ENCODE data around the gene FBLN2. TPM values are rescaled to one million over a fixed set of nuclear protein-coding genes. Genes with fewer than 3 reads are reported as not detected.
"Not testable (repeated sequence)": the region's sequence is repeated elsewhere in the genome, so short reads cannot be mapped to it uniquely, and the experiment has no call there.

Gene FBLN2
- 0.30 and 1.2 TPM in 2 replicates for total RNA-seq (2014; rRNA removed; shearing (Covaris generic))

DNA sequence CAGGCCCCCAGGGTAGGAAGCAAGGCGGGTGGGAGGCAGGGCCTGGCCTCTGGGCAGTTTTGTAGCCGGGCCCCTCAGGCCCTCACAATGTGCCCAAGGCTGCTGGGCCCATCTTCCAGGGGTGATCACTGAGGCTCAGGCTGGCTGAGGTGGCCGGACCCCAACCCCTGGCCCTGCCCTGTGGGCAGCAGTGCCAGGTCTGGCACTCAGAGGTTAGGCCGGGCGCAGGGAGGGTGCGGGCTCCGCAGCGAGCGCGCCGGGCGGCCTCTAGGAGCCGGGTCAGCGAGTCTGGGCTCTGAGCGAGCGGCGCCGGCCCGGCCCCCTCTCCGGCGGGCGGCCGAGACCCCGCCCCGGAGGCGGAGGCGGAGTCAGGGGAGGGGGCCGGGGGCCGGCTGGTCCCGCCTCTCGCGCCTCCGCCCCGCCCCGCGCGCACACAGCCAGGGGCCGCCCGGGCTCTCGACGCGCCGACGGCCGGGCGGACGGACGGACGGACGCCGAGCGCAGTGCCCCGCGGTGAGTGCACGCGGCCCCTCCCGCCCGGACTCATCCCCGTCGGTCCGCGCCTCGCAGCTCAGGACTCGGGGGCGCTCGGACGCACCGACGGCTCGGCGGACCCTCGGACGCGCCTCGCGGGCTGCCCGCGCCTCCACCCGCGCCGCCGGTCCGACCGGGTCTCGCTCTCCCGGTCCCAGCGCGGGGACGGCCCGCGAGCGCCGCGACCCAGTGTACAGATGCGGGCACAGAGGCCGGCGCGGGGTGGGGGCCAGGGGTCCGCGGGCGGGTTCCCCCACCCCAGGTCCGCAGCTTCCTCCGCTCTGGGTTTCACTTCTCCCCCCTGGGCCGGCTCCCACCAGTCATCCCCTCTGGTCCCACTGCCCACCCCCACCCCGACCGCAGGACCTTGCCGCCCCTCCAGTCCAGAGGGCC, at the start of gene FBLN2:
FBLN2 (plus strand) TSS at position 430 of the 927 bp plus-strand sequence. CDS start 21,231 bp downstream, outside the sequence.
- no peak for DNase-seq (ENCODE audit: low read depth)

GRCh38 chr3:13499246-13499645, 49.7 kb upstream of the FBLN2 start:
- DNase-seq (ENCODE audit: low read depth) = not testable (repeated sequence)

DNA sequence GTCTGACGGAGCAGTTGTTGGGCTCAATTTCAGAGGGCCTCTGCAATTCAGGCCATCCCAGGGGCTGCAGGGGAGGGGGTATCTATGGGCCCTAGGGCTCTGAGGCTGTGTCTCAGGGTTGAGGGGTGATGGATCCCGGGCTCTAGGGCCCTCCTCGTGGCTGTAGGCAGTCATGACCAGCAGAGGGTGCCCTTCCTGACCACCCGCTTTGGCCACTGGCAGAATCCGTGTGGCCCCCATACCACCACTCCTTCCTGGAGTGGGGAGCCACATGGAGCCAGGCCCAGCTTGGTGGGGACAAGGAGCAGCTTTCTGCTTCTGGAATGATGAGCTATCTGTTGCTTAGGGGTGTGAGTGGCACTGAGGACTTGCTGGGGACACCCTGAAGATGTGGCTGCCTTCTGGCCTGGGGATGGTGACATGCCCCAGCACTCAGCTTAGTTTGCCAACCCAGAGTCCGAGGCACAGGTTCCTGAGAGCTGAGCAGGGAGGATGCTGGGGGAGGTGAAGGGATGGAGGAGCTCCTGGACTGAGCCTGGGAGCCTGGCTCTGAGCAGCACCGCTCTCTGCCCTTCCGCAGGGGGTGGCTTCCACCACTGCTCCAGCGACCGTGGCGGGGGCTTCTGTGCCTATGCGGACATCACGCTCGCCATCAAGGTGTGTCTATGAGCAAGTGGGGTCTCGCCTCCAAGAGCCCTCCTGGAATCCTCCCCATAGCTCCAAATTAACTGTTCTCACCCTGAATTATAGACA, 48.6 kb upstream of the FBLN2 start:
- DNase-seq (ENCODE audit: low read depth) = no peak

DNA sequence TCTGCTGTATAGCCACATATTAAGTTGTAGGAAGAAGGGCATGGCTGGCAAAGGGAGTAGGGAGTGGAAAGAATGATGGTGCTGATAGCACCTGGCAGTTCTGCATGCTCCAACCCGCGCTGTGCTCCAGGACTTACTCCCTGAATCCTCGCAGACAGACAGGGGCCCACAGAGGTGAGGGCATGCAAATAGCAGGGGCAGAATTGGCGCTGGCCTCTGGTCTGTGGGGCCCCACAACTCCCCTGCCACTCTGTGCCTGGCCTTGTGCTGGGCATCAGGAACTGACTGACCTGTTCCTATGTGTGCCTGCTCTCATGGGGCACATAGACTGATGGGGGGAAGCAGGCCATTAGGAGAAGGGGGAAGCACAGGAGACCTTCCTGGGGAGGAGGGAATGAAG, 47.9 kb upstream of the FBLN2 start:
- no peak for DNase-seq (ENCODE audit: low read depth)

GRCh38 chr3:13501521-13501920, 47.4 kb upstream of the FBLN2 start:
- DNase-seq (ENCODE audit: low read depth) = no peak

- DNase-seq (ENCODE audit: low read depth) = no peak
Observed at GRCh38 chr3:13501958-13502790, 46.8 kb upstream of the FBLN2 start.

- no peak for DNase-seq (ENCODE audit: low read depth)
Observed at GRCh38 chr3:13502791-13503060, 46.2 kb upstream of the FBLN2 start.

- peak; percentile 93 for DNase-seq (ENCODE audit: low read depth)
Observed at GRCh38 chr3:13504161-13504831, 44.6 kb upstream of the FBLN2 start.

DNA sequence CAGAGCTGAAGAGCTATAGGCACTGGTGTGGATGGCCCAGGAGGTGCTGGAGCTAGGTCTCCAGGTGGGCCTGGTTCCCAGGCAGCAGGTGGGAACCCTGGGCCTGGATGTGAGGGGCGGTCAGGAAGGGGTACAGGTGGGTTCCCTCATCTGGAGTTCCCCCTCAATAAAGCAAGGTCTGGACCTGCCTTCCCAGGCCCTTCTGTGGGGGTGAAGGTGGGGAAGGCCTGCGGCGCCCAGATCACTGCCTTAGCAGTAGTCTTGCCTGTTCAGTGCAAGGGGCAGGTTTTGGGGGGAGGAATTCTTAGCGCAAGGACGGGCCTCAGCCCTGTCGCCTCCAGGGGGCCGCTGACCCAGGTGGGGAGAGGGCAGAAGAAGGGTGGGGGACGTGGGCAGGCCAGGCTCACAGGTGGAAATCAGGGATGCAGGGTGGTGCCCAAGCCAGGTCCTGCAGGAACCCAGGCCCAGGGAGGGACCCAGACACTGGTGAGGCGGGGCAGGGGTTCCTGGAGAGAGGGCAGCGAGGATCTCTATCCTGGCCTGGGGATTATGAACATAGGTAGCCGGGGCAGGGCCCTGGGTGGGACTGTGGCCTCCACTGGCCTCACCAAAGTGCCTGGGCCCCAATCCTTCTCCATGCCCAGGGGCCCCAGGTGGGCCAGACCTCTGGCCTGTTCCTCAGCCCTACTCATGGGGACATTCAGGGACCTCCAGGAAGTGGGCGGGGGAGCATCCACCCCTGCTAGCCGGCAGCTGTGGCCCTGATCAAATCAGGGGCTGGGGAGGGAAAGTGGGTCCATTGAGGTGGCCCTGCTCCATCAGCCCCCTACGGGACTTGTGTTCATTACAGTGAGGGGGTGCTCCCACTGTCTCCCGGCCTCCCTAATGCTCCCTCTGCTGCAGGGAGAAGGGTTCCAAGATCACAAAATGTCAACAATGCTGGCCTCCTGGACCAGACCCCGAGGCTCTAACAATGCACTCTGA, 43.5 kb upstream of the FBLN2 start:
- DNase-seq (ENCODE audit: low read depth) = no peak

DNA sequence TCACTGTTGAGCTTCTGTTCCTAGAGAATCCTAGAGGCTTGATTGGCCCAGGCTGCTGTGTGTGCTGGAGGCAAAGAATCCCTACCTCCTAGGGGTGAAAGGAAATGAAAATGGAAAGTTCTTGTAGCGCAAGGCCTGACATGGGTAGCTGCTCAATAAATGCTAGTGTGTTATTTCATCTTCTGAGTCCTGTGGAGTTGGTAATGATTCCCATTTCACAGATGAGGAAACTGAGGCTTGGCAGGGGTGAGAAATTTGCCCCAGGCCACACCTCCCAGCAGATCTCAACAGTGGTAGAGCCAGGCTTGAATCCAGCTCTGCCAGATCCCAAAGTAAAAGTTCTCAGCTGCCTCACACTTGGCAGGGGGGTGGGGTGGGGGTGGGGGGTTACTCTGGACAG, 42.7 kb upstream of the FBLN2 start:
- no peak for DNase-seq (ENCODE audit: low read depth)

GRCh38 chr3:13506680-13507079, 42.2 kb upstream of the FBLN2 start:
- DNase-seq (ENCODE audit: low read depth) = no peak

DNA sequence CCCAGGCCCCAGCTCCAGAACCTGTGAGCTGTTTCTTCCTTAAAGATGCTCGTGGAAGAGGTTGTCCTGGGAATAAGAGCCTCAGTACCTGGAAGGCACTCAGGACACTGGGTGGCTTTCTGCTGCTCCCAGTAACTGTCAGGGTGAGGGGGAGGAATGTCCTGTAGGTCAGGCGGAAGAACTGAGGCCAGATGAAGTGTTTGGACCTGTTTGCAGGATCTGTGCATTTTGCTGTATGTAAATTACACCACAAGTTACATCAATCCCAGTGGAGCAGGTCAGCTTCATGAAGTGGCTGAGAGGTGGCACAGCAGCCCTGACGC, 41.7 kb upstream of the FBLN2 start:
- DNase-seq (ENCODE audit: low read depth) = no peak

- peak; percentile 93 for DNase-seq (ENCODE audit: low read depth)
Observed at GRCh38 chr3:13507570-13508339, 41.2 kb upstream of the FBLN2 start.

- DNase-seq (ENCODE audit: low read depth) = no peak
Observed at GRCh38 chr3:13508496-13508895, 40.4 kb upstream of the FBLN2 start.

DNA sequence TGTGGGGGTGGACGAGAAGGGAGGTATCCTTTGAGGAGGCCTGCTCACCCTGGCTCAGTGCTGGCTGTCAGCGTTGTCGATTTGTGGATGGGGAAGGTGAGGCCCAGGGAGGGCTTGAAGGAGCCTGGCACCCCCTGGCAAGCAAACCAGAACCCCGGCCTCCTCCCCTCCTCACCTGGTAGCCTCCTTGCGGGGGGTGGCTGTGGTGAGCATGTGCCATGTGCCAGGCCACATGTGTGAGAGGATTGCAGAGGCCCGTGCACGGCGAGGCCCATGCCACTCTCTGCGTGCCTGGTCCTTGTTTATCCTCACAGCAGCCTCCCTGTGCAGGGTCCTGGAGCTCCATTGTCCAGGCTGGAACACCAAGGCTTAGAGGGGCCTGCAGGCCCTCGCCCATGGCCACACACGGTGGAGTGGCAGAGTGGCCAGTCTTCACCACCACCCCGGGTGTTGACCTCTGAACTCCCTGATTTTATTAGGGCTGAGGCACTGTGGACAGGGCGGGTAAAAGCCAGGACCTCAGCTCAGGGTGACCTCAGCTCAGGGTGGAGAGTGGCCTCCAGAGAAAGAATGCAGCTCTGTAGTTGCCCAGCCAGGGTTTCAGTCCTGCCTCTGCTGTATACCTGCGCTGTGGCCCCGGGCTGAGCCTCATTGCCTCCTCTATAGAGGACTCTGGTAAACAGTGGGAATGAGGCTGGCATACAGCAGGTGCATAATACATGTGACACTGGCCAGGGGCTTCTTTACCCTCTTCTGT, 39.7 kb upstream of the FBLN2 start:
- DNase-seq (ENCODE audit: low read depth) = no peak

- DNase-seq (ENCODE audit: low read depth) = no peak
Observed at GRCh38 chr3:13509816-13510192, 39.1 kb upstream of the FBLN2 start.

DNA sequence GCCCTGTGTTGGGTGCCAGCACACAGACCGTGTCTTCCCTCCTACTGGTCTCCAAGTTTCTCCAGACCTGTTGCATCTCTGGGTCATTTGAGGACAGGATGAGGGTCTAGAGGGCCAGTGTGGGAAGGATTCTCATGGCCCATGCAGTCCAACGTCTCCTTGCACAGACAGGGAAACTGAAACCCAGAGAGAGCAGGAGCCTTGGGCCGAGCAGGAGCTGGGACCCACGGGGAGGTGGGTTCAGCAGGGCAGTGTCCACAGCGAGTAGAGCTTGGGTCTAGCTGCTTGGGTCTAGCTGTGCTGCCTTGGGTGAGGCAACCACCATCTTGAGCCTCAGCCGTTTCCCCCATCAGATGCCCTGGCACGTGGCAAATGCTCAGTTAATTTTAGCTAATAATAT, 36.5 kb upstream of the FBLN2 start:
- DNase-seq (ENCODE audit: low read depth) = no peak

DNA sequence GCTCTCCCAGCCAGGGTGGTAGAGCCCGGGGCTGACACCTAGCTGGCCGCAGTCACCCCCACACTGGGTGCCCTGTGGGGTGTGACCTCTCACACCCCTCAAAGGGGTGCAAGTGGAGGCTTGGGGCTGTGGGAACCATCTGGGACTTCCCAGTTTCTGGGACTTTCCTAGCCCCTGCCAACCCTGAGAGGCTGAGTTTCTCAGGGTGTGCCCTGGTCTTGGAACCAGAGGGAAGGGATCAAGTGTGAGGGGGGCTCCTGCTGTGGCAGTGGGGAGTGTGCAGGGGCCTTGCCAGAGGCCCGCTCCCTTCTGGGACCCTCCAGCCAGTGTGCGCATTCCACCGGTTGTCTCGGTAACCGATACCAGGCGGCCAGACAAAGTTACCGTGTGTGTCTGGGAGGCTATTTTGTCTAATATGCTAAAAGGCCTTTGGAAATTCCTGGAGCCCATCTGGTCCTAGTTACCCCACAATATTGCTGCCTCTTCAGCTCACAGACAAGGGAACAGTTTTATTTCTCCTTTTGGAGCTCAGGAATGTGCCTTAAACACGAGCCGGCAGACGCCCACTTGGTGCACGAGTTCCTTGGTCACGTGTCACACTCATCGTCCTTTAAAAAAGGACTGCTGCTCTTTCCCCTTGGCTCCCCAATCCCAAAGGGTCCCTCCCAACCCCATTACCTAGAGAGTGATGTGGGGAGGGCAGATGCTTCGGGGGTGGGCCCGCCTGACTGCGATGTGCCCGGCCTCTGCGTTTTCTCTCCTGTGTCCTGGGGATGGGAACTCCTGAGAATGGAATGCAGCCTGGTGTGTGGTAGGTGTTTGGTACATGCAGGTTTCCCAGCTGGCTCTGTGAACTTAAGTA, 35.6 kb upstream of the FBLN2 start:
- no peak for DNase-seq (ENCODE audit: low read depth)

Measured in M059J (cell line).